K562 (cell line): ENCODE data around the gene TMEM217. TPM values are rescaled to one million over a fixed set of nuclear protein-coding genes. Genes with fewer than 3 reads are reported as not detected.

Source experiments
- CCAR2 ChIP-seq: fragments of 200-400 bp; formaldehyde crosslinking; IDR thresholded peaks from 2 replicates; pipeline ENCODE4 v1.6.1; 2017; ENCODE audit warnings: mild to moderate bottlenecking, low read depth, low read length
- ELF4 ChIP-seq: fragments of 450-650 bp; formaldehyde crosslinking; IDR thresholded peaks from 2 replicates; pipeline ENCODE4 v1.4.0; 2022; ENCODE audit warnings: missing genetic modification characterization
- FOXJ3 ChIP-seq: sonication (generic); formaldehyde crosslinking; IDR thresholded peaks from 2 replicates; pipeline ENCODE4 v1.4.0; 2020; ENCODE audit warnings: mild to moderate bottlenecking, missing genetic modification reagents
- HDAC1 ChIP-seq, 2 experiments: fragments of 450-650 bp; IDR thresholded peaks; 2 replicates each; pipeline ENCODE4 v1.6.1; 2016 to 2017; ENCODE audit warnings: inconsistent platforms in 1 of 2, mild to moderate bottlenecking in 1 of 2, moderate library complexity in 1 of 2
- HNRNPL ChIP-seq: fragments of 200-400 bp; formaldehyde crosslinking; IDR thresholded peaks from 2 replicates; pipeline ENCODE4 v1.6.1; 2017; ENCODE audit warnings: low read depth, mild to moderate bottlenecking, low read length
- MCM2 ChIP-seq: fragments of 450-650 bp; IDR thresholded peaks from 2 replicates; pipeline ENCODE4 v1.6.1; 2017; ENCODE audit warnings: low read depth, mild to moderate bottlenecking
- POU5F1 ChIP-seq: fragments of 150-350 bp; IDR thresholded peaks from 2 replicates; pipeline ENCODE4 v1.6.1; 2014; ENCODE audit warnings: borderline replicate concordance, low read length, low read depth, mild to moderate bottlenecking; ENCODE audit not compliant: partially characterized antibody
- SMARCA5 ChIP-seq: fragments of 450-650 bp; IDR thresholded peaks from 2 replicates; pipeline ENCODE4 v1.6.1; 2016
- ZKSCAN1 ChIP-seq: fragments of 150-350 bp; IDR thresholded peaks from 2 replicates; pipeline ENCODE4 v1.6.1; 2016; ENCODE audit warnings: low read depth, low read length
- ZNF134 ChIP-seq: fragments of 250-450 bp; sonication (Bioruptor Pico); conservative IDR thresholded peaks from 2 replicates; pipeline ENCODE4 v1.4.0; 2020
- ZNF146 ChIP-seq: IDR thresholded peaks from one replicate; pipeline ENCODE4 v1.6.1; 2018; ENCODE audit warnings: missing compliant biosample characterization; ENCODE audit not compliant: unreplicated experiment
- ZNF384 ChIP-seq: IDR thresholded peaks from 2 replicates; pipeline ENCODE4 v1.6.1; 2012; ENCODE audit warnings: low read depth, low read length, improper control_type of control experiment
- ZNF699 ChIP-seq: fragments of 250-450 bp; sonication (Bioruptor Pico); IDR thresholded peaks from 2 replicates; pipeline ENCODE4 v1.8.0; 2021; ENCODE audit warnings: mild to moderate bottlenecking, moderate library complexity; ENCODE audit not compliant: insufficient replicate concordance
- polyA plus RNA-seq, 8 experiments: library from polyadenylated mRNA; depleted of rRNA in 4 of 8; stranded (reverse) in 5 of 8; unstranded in 3 of 8; fragments of >200 nt; fragmentation: Nextera tagmentation in 2 of 8; fragmentation: Illumina TruSeq in 1 of 8; extraction: Ambion mirVana in 2 of 8; extraction: Trizol in 1 of 8; gene quantifications; 2 replicates each; pipeline versions ENCODE4 v1.2.1 to v1.2.3, GENCODE V29; 2011 to 2014; ENCODE audit warnings: inconsistent platforms in 1 of 8, missing spikeins in 1 of 8
- total RNA-seq, 7 experiments: library from RNA; depleted of rRNA in 6 of 7; stranded (reverse); fragments of >200 nt in 6 of 7; fragmentation: Illumina TruSeq in 2 of 7; extraction: Trizol in 2 of 7; gene quantifications; 2 replicates each; pipeline versions ENCODE4 v1.2.1 to v1.2.3, GENCODE V29; 2011 to 2021; ENCODE audit warnings: low replicate concordance in 1 of 7
- TF ChIP-seq, protein P1 (sequence below): IDR thresholded peaks from 2 replicates; pipeline ENCODE4 v1.6.1; 2011; ENCODE audit warnings: borderline replicate concordance, low read depth, mild to moderate bottlenecking, moderate library complexity, low read length; ENCODE audit not compliant: insufficient read depth, poor library complexity, severe bottlenecking
- TF ChIP-seq, protein P2 (sequence below), 2 experiments: fragments of 450-650 bp; IDR thresholded peaks; 2 replicates each; pipeline ENCODE4 v1.6.1; 2016
- TF ChIP-seq, protein P3 (sequence below), 2 experiments: fragments of 450-650 bp; IDR thresholded peaks; 2 replicates each; pipeline ENCODE4 v1.6.1; 2018; ENCODE audit warnings: mild to moderate bottlenecking in 2 of 2, low read depth in 1 of 2; ENCODE audit not compliant: partially characterized antibody in 2 of 2
- TF ChIP-seq, protein P4 (sequence below): fragments of 450-650 bp; IDR thresholded peaks from 2 replicates; pipeline ENCODE4 v1.6.1; 2018; ENCODE audit not compliant: partially characterized antibody

The TMEM217 gene
- total and polyA plus RNA-seq, 9 of the 15 experiments (the other 6 are each of a cell fraction or from before 2014, with no cell fraction given) = 1.3 to 8.0 (median 1.9) TPM

DNA sequence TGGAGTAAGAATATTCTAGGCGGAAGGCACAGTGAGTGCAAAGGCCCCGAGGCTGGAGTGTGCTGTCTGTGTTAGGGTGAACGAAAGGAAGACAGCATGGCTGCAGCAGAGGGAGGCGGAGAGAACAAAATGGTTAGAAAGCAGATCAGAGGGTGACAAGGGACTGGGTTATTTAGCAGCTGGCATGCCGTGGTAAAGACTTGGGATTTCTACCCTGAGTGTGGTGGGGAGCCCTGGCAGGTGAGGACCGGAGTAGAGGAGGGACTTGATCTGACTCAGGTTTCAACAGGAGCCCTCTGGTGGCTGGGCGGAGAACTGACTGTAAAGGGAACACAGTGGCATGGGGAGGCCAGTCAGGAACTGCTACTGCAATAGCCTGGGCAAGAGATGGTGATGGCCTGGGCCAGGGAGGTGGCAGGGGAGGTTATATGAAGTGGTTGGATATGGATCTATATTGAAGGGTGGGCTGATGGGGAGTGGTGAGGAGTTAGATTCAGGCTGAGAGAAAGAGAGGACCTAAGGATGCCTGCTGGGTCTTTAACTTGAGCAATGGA is 50.0 kb downstream of the TMEM217 start (continued):
- TF ChIP-seq, protein P1, sequence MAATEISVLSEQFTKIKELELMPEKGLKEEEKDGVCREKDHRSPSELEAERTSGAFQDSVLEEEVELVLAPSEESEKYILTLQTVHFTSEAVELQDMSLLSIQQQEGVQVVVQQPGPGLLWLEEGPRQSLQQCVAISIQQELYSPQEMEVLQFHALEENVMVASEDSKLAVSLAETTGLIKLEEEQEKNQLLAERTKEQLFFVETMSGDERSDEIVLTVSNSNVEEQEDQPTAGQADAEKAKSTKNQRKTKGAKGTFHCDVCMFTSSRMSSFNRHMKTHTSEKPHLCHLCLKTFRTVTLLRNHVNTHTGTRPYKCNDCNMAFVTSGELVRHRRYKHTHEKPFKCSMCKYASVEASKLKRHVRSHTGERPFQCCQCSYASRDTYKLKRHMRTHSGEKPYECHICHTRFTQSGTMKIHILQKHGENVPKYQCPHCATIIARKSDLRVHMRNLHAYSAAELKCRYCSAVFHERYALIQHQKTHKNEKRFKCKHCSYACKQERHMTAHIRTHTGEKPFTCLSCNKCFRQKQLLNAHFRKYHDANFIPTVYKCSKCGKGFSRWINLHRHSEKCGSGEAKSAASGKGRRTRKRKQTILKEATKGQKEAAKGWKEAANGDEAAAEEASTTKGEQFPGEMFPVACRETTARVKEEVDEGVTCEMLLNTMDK = peak; percentile 84
- TF ChIP-seq FOXJ3 (CRISPR knock-in tag) = no peak
- no peak for TF ChIP-seq CCAR2
- TF ChIP-seq HNRNPL = no peak
- TF ChIP-seq ZNF146 (CRISPR knock-in tag) = no peak
- no peak for TF ChIP-seq MCM2
- TF ChIP-seq POU5F1 = no peak
- TF ChIP-seq, protein P2, sequence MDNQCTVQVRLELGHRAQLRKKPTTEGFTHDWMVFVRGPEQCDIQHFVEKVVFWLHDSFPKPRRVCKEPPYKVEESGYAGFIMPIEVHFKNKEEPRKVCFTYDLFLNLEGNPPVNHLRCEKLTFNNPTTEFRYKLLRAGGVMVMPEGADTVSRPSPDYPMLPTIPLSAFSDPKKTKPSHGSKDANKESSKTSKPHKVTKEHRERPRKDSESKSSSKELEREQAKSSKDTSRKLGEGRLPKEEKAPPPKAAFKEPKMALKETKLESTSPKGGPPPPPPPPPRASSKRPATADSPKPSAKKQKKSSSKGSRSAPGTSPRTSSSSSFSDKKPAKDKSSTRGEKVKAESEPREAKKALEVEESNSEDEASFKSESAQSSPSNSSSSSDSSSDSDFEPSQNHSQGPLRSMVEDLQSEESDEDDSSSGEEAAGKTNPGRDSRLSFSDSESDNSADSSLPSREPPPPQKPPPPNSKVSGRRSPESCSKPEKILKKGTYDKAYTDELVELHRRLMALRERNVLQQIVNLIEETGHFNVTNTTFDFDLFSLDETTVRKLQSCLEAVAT (IDR thresholded peaks at IDR 0.05) = peak; percentile 66 to 80; a peak in 3 of 4 replicates
- TF ChIP-seq, protein P3, sequence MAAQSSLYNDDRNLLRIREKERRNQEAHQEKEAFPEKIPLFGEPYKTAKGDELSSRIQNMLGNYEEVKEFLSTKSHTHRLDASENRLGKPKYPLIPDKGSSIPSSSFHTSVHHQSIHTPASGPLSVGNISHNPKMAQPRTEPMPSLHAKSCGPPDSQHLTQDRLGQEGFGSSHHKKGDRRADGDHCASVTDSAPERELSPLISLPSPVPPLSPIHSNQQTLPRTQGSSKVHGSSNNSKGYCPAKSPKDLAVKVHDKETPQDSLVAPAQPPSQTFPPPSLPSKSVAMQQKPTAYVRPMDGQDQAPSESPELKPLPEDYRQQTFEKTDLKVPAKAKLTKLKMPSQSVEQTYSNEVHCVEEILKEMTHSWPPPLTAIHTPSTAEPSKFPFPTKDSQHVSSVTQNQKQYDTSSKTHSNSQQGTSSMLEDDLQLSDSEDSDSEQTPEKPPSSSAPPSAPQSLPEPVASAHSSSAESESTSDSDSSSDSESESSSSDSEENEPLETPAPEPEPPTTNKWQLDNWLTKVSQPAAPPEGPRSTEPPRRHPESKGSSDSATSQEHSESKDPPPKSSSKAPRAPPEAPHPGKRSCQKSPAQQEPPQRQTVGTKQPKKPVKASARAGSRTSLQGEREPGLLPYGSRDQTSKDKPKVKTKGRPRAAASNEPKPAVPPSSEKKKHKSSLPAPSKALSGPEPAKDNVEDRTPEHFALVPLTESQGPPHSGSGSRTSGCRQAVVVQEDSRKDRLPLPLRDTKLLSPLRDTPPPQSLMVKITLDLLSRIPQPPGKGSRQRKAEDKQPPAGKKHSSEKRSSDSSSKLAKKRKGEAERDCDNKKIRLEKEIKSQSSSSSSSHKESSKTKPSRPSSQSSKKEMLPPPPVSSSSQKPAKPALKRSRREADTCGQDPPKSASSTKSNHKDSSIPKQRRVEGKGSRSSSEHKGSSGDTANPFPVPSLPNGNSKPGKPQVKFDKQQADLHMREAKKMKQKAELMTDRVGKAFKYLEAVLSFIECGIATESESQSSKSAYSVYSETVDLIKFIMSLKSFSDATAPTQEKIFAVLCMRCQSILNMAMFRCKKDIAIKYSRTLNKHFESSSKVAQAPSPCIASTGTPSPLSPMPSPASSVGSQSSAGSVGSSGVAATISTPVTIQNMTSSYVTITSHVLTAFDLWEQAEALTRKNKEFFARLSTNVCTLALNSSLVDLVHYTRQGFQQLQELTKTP (IDR thresholded peaks at IDR 0.05; ENCODE audit: low read depth in 1 of 2, partially characterized antibody in 2 of 2) = peak; percentile 22 to 77
- TF ChIP-seq ZKSCAN1 = peak; percentile 74
- peak; percentile 61; the same call in 1 of the 2 replicates for TF ChIP-seq ZNF134 (CRISPR knock-in tag)
- TF ChIP-seq ELF4 (CRISPR knock-in tag) = 0 out of 2 replicates have a peak, but pooled peaks have one; percentile 22
- no peak for TF ChIP-seq ZNF699 (CRISPR knock-in tag)
- TF ChIP-seq ZNF384 = 0 out of 2 replicates have a peak, but pooled peaks have one; percentile 23
- peak in 1 of 2 experiments; percentile 62; a peak in 2 of 4 replicates for TF ChIP-seq HDAC1 (IDR thresholded peaks at IDR 0.05)
- peak; percentile 91; the same call in 1 of the 2 replicates for TF ChIP-seq SMARCA5
- TF ChIP-seq, protein P4, sequence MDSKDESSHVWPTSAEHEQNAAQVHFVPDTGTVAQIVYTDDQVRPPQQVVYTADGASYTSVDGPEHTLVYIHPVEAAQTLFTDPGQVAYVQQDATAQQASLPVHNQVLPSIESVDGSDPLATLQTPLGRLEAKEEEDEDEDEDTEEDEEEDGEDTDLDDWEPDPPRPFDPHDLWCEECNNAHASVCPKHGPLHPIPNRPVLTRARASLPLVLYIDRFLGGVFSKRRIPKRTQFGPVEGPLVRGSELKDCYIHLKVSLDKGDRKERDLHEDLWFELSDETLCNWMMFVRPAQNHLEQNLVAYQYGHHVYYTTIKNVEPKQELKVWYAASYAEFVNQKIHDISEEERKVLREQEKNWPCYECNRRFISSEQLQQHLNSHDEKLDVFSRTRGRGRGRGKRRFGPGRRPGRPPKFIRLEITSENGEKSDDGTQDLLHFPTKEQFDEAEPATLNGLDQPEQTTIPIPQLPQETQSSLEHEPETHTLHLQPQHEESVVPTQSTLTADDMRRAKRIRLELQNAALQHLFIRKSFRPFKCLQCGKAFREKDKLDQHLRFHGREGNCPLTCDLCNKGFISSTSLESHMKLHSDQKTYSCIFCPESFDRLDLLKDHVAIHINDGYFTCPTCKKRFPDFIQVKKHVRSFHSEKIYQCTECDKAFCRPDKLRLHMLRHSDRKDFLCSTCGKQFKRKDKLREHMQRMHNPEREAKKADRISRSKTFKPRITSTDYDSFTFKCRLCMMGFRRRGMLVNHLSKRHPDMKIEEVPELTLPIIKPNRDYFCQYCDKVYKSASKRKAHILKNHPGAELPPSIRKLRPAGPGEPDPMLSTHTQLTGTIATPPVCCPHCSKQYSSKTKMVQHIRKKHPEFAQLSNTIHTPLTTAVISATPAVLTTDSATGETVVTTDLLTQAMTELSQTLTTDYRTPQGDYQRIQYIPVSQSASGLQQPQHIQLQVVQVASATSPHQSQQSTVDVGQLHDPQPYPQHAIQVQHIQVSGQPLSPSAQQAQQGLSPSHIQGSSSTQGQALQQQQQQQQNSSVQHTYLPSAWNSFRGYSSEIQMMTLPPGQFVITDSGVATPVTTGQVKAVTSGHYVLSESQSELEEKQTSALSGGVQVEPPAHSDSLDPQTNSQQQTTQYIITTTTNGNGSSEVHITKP = no peak
